Mucosa of descending colon (tissue), 3 donors: Measurements from ENCODE around the gene SORBS1. TPM values are rescaled to one million over a fixed set of nuclear protein-coding genes. Genes with fewer than 3 reads are reported as not detected.

Experiments used
- ATAC-seq: fragments of 200-7000 bp; cut with Tn5 transposase; one replicate; pipeline ENCODE4 v1.9.1; 2020; ENCODE audit warnings: mild to moderate bottlenecking, moderate library complexity
- DNase-seq, 3 donors: peaks; one replicate each; pipeline ENCODE4 v3.0.0-alpha.2; 2020
- H3K36me3 ChIP-seq: fragments of 200-600 bp; one replicate; pipeline ENCODE4 v1.8.0; 2021; ENCODE audit warnings: low read depth, mild to moderate bottlenecking
- H3K4me1 ChIP-seq: fragments of 200-600 bp; one replicate; pipeline ENCODE4 v1.8.0; 2021; ENCODE audit warnings: low read depth, mild to moderate bottlenecking
- H3K4me3 ChIP-seq: fragments of 200-600 bp; one replicate; pipeline ENCODE4 v1.8.0; 2021; ENCODE audit warnings: mild to moderate bottlenecking
- H3K9me3 ChIP-seq: fragments of 200-600 bp; one replicate; pipeline ENCODE4 v1.8.0; 2021; ENCODE audit warnings: mild to moderate bottlenecking
- intact Hi-C, 2 donors: fragments of 100-400 bp; cut with DNase I in 1 of 2; cut with micrococcal nuclease in 1 of 2; formaldehyde crosslinking; loops; one replicate each; pipeline versions ENCODE4 v1.11.0 to v1.11.1; 2022; cut with DNase I, micrococcal nuclease
- total RNA-seq, 3 donors: library from RNA; stranded (reverse); fragmentation: NEBNext Ultra II Directional in 2 of 3; extraction: Animal tissue kit (Norgen Biotek cat#: 25700) in 2 of 3; gene quantifications; one replicate each; pipeline versions ENCODE4 v1.2.1 to v1.2.4, GENCODE V29; 2021 to 2023
- TF ChIP-seq, protein P1 (sequence below): fragments of 200-600 bp; IDR thresholded peaks from one replicate; pipeline ENCODE4 v1.8.0; 2022; ENCODE audit warnings: antibody characterized with exemption, mild to moderate bottlenecking
- donor health status: DM: no; HTN: no; CAD: no; lungs with moderate emphysema.
- donor health status: DM: no; HTN: no; CAD: no.
- donor health status: DM: no; HTN: yes; CAD: no.

SORBS1 gene
- total RNA-seq, 3 donors from 2014 or later: 48.9 to 699 (median 99.3) TPM

DNA sequence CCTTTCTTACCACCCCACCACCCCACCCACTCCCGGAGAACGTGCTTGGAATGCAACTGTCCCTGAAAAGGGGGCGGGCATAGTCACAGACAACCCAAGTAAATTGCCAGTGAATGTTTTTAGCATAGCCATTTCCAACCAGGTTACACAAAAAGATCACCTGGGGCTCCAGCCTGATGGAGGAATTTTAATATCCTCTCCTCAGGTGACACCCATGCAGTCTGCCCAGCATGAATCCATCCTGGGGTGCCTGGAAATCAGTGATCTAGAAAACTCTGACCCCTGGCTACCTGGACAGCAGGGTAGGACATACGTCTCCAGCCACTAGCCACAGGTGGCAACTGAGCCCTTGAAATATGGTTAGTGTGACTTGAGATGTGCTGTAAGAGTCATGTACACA, 61.1 kb downstream of the SORBS1 start:
- no peaks in the 10 kb centered on the region for H3K9me3 ChIP-seq
- no peak for DNase-seq
- ATAC-seq: no peak
- no peaks in the 10 kb centered on the region for H3K36me3 ChIP-seq
- intact Hi-C loops: no loop called here
- H3K4me1 ChIP-seq: peaks cover 7% of the 10 kb centered on the region
- TF ChIP-seq, protein P1, sequence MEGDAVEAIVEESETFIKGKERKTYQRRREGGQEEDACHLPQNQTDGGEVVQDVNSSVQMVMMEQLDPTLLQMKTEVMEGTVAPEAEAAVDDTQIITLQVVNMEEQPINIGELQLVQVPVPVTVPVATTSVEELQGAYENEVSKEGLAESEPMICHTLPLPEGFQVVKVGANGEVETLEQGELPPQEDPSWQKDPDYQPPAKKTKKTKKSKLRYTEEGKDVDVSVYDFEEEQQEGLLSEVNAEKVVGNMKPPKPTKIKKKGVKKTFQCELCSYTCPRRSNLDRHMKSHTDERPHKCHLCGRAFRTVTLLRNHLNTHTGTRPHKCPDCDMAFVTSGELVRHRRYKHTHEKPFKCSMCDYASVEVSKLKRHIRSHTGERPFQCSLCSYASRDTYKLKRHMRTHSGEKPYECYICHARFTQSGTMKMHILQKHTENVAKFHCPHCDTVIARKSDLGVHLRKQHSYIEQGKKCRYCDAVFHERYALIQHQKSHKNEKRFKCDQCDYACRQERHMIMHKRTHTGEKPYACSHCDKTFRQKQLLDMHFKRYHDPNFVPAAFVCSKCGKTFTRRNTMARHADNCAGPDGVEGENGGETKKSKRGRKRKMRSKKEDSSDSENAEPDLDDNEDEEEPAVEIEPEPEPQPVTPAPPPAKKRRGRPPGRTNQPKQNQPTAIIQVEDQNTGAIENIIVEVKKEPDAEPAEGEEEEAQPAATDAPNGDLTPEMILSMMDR: no peak
- H3K4me3 ChIP-seq: no peak overlapping the region

DNA sequence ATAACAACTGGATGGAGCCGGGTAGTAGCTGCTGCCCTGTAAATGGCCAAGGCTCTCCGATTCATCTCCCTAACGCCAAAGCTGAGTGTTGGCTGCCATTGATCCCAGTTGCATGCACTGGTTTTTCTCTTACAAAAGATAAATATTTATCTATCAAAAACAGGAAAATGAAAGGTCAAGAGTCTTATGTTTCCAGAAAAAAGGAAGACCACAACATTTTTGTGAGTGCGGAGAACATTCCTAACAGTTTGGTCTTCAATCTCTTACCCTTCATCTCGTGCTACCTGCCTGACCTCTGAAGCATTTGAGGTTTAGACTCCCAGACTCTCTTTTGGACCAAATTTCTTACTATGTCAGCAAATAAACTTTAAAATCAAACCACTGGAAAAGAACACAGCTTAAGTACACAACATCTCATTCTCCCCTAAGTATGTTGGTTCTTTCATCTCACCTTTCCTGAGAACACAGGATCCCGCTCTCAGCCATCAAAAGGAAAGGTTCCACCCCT, 61.6 kb downstream of the SORBS1 start:
- intact Hi-C loops: no loop called here
- H3K36me3 ChIP-seq: no peaks in the 10 kb centered on the region
- TF ChIP-seq, protein P1: no peak
- H3K4me3 ChIP-seq: no peak overlapping the region
- DNase-seq (no peak), ATAC-seq (no peak)
- peaks cover 7% of the 10 kb centered on the region for H3K4me1 ChIP-seq
- H3K9me3 ChIP-seq: no peaks in the 10 kb centered on the region

DNA sequence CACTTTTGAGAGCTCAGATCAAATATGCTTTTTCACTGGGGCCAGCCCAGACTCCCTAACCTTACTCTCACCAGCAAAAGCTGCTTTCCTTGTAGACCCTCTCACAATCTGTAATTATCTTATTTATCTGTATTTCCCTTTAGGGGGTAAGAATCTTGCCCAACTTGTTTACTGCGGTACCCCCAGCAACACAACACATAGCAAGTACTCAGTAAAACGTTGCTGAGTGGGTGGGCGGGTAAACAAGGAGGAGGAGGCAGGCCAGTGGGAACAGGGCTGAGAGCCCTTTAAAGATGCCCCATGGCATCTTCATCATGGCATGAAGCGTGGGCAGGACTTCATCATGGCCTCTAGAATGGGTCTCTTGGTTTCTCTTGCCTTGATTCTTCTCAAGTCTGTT, 64.2 kb downstream of the SORBS1 start:
- intact Hi-C loops: no loop called here
- no peak for ATAC-seq

DNA sequence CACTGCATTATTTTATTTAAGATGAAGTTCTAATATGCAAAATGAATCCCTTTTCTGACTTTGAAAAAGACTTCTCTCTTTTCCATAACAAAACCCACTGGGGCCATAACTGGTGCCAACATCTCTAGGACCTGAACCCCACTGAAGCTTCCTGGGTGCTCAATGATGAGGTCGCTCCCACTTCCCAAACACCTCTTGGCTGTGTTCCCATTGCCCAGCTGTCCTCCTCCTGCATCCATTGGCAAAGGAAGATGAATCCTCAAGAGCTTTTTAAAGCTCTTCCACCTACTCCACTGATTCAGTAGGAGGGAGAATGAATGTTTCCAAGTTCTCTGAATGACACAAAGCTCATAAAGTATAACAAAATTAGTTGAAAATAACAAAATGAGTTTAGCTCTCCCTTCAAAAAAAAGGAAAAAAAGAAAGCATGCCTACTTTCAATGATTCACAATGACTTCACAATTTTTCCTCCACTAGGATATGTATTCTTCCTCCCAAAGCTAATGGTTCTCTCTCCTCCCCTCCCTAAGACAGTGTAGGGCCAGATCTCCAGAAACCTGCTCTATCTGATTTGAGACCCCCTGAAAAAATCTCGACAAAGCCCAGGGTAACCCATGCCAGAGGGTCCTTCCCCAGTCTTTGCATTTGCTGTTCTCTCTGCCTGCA, 64.8 kb downstream of the SORBS1 start:
- no peak overlapping the region for H3K4me3 ChIP-seq
- no peaks in the 10 kb centered on the region for H3K9me3 ChIP-seq
- intact Hi-C loops: no loop called here
- no peaks in the 10 kb centered on the region for H3K4me1 ChIP-seq
- ATAC-seq (no peak), DNase-seq (no peak)
- H3K36me3 ChIP-seq: no peaks in the 10 kb centered on the region
- TF ChIP-seq, protein P1: no peak

More for the DNA sequence above, 64.2 kb downstream of the SORBS1 start:
- no peak overlapping the region for H3K4me3 ChIP-seq
- H3K4me1 ChIP-seq: no peaks in the 10 kb centered on the region
- no peaks in the 10 kb centered on the region for H3K9me3 ChIP-seq
- TF ChIP-seq, protein P1: no peak
- no peaks in the 10 kb centered on the region for H3K36me3 ChIP-seq
- no peak for DNase-seq

DNA sequence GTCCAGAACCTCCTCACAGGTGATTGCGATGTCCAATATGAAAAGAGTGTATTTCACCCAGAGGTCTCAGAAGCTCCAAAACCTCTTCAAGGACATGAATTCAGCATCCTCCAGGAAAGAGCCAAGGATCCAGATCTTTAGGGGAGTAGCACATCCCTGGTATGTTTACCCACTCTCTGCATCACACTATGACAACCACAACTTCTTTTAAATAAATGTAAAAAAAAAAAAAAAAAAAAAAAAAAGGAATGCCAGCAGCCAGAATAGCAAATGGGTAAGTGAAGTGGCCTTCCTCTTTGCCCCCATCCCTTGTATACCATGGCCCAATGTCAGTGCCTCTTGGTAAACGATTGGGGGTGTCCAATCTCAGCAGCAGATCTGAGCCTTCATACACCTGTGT, 67.3 kb downstream of the SORBS1 start:
- intact Hi-C loops: no loop called here
- ATAC-seq: no peak
- no peak for DNase-seq
- TF ChIP-seq, protein P1: no peak
- no peak overlapping the region for H3K4me3 ChIP-seq
- H3K36me3 ChIP-seq: no peaks in the 10 kb centered on the region
- no peaks in the 10 kb centered on the region for H3K9me3 ChIP-seq
- H3K4me1 ChIP-seq: no peaks in the 10 kb centered on the region

DNA sequence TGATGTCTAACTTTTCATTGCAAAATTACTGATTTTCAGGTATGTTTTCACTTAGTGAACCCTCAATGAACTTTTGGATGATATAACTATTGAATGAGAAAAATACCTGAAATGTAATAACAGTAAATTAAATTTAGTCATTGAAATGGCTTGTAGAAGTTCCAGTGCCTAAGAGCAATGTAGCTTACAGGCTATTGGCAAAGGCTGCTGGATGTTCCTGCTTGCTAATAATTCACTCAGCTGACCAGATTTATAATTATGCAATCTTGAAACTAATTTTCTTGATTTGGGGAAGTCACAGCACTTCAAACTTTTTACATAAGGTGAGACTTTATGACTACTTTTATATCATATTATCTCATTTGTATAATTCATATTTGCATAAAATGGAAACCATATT, 73.2 kb downstream of the SORBS1 start:
- no peaks in the 10 kb centered on the region for H3K4me1 ChIP-seq

More for the DNA sequence above, 73.2 kb downstream of the SORBS1 start:
- DNase-seq: no peak
- Histone ChIP-seq H3K36me3 (no peaks in the 10 kb centered on the region), H3K9me3 (no peaks in the 10 kb centered on the region), H3K4me3 (no peak overlapping the region)
- intact Hi-C loops: no loop called here
- TF ChIP-seq, protein P1: no peak
- no peak for ATAC-seq
